ENCODE measurements around the gene PHAX.
A peak's percentile ranks its signal among the peaks of the same experiment; 100 is the strongest.
"Not testable (repeated sequence)": the region's sequence is repeated elsewhere in the genome, so short reads cannot be mapped to it uniquely, and the experiment has no call there.

The PHAX gene

DNA sequence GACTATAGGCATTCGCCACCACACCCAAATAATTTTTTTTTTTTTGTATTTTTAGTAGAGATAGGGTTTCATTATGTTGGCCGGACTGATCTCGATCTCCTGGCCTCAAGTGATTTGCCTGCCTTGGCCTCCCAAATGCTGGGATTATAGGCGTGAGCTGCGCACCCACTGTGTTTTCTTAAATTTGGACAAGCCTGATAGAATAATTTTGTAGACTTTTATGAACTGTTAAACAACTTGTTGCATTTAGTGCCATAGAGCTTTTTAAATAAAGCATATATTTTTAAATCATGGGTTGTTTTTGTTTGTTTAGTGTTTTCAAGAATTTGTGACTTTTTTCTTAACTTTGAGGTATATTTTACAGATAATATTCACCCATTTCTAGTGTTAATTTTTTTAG, 4.8 kb downstream of the PHAX start:
- no peak for DNase-seq

DNA sequence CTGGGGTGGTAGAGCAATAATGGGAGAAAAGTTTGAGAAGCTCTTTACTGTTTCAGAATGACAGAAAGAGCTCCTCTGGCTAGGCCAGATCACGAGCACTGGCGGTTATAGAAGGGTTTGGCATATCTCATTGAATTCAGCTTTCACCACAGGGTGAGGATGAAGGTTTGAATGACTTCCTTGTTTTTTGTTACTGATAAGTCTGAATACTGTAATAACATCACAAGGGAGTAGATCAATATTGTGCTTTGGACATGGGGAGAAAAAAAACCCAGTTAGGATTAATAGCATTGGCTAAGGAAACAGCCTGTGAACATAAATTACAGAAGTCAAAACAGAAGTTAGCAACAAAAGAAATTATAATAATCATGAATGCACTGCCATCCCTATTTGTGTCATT, 9.4 kb downstream of the PHAX start:
- no peak for DNase-seq

DNA sequence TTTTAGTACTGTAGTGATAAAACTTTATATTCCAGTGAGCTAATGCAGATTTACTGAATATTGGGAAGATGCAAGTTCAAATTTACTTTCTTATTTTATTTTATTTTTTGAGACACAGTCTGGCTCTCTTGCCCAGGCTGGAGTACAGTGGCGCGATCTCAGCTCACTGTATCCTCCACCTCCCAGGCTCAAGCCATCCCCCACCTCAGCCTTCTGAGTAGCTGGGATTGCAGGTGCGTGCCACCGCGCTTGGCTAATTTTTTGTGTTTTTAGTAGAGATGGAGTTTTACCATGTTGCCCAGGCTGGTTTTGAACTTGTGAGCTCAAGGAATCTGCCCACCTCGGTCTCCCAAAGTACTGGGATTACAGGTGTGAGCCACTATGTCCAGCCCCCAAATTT, 9.9 kb downstream of the PHAX start:
- DNase-seq: no peak

DNA sequence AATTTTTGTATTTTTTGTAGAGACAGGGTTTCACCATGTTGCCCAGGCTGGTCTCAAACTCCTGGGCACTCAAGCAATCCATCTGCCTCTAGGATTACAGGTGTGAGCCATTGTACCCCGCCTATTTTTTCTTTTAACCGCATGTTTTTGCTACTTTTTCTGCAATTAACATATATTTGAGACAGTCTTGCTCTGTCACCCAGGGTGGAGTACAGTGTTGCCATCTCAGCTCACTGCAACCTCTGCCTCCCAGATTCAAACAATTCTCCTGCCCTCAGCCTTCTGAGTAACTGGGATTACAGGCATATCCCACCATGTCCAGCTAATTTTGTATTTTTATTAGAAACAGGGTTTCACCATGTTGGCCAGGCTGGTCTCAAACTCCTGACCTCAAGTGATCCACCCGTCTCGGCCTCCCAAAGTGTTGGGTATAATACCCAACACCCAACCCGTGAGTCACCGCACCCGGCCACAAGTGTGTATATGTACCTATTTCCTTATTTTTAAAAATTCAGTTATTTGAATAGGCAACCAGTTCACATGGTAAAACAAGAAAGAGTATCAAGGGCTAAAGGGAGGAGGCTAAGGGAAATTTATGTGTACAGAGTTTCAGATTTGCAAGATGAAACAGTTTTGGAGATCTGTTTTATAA, 13.3 kb downstream of the PHAX start:
- DNase-seq: no peak

DNA sequence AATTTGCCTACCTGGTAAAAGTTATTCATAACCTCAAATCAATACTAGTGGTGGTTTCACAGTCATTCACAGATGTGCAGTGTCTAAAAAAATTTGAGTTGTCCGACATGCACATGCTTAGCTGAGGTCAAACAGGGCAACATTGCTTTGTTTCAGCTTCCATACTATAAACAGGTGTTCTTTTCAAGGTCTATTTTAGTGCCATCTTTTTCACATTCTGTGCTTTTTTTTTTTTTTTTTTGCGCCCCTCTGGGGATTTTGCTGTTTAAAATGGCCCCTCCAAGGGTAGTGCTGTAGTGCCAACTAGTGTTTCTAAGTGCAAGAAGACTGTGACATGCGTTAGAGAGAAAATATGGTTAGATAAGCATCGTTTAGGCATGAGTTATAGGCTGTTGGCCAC, 14.5 kb downstream of the PHAX start:
- no peak for DNase-seq

DNA sequence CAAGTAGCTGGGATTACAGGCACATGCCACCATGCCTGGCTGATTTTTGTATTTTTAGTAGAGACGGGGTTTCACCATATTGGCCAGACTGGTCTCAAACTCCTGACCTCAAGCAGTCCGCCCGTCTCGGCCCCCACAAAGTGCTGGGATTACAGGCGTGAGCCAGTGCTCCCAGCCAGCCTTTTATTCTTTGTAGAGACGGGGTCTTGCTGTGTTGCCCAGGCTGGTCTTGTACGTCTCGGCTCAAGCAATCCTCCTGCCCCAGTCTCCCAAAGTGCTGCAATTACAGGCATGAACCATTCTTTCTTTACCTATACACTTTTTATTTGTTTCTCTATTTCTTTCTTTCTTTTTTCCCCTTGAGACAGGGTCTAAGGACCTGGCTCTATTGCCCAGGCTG, 16.9 kb downstream of the PHAX start:
- DNase-seq: not testable (repeated sequence)

DNA sequence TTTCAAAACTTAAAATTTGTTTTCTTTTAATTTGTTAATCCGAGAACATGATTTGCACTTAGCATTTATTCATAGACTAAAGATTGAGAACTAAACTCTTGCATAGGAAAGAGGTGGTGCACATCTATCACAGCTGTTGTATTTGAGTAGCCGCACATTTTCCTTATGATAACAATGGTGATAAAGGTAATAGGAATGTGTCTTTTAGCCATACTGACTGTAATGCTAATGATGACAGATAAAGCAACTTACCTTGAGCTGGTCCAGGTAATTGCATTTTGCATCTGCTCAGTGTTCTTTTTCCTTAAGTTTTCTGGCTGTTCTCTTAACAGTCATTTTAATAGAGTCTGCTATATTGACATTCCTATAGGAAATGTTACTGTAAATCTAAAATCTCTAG, 19.0 kb downstream of the PHAX start:
- DNase-seq: no peak

DNA sequence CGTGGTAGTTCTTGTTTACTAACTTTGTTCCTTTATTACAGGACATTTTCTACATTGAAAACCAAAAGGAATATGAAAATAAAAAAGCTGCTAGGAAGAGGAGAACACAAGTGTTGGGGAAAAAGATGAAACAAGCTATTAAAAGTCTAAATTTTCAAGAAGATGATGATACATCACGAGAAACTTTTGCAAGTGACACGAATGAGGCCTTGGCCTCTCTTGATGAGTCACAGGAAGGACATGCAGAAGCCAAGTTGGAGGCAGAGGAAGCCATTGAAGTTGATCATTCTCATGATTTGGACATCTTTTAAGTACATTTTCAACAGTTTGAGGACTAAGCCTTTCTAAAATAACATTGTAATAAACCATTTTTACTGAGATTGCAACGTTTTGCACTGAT, 23.8 kb downstream of the PHAX start:
- DNase-seq: no peak

DNA sequence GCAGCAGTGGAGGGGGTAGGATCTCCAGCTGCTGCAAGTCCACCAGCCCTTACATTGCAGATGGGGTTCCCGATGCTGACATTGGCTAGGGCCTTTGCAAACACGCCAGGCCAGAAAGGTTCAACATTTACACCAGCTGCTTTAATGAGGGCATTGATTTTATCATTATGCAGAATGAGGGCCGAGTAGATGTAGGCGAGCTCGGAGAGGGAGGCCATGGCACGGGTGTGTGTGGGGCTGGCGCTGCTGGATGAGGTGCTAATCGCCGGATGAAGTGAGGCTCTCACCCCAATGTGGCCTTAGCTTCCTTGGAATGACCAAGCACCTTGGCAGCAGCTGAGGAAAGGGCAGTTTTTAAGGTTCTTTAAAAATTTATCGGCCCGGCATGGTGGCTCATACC, 27.4 kb downstream of the PHAX start:
- no peak for DNase-seq

DNA sequence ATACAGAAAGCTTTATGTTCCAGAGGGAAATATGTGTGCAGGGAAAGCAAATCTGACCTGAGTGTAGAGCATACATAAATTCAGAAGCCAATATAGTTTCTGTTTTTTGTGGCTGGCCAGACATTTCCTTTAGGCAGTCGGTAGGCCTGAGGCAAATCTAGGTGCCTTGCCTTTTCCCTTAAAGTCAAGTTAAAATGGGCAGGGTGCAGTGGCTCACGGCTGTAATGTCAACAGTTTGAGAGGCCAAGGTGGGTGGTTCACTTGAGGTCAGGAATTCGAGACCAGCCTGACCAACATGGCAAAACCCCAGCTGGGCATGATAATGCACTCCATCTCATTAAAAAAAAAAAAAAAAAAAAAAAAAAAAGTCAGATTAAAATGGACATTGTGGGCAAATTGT, 31.2 kb downstream of the PHAX start:
- DNase-seq: no peak

DNA sequence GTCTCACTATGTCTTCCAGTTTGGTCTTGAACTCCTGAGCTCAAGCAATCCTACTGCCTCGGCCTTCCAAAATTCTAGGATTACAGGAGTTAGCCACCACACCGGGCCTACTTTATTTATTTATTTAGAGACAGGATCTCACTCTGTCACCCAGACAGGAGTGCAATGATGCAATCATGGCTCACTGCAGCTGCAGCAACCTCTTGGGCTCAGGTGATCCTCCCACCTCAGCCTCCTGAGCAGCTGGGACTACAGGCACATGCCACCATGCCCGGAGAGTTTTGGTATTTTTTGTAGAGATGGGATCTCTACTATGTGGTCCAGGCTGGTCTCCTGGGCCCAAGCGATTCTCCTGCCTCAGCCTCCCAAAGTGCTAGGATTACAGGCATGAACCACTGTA, 32.8 kb downstream of the PHAX start:
- DNase-seq: no peak

DNA sequence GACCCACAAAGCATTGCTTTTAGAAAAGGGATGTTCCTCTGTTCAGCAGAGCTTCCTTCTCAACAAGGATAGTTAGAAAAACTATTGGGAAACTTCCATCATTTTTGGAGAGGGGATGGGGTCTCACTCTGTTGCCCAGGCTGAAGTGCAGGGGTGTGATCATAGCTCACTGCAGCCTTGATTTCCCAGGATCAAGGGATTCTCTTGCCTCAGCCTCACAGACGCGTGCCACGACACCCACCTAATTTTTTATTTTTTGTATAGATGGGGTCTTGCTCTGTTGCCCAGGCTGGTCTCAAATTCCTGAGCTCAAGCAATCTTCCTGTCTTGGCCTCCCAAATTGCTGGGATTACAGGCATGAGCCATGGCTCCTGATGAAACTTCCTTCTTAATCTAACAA, 34.8 kb downstream of the PHAX start:
- no peak for DNase-seq

DNA sequence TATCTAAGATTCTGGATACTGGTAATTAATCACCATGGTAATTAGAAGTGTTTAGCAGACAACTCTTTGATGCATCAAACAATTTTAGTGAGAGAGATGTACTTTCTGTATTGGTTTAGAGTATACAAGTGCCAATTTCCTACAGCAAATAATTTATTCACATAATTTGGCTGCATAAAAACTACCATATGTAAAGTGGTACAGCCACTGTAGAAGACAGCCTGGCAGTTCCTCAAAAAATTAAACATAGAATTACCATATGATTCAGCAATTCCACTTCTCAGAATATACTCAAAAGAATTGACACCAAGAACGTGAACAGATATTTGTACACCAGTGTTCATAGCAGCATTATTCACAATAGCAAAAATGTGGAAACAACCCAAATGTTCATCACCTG, 36.2 kb downstream of the PHAX start:
- DNase-seq: no peak

DNA sequence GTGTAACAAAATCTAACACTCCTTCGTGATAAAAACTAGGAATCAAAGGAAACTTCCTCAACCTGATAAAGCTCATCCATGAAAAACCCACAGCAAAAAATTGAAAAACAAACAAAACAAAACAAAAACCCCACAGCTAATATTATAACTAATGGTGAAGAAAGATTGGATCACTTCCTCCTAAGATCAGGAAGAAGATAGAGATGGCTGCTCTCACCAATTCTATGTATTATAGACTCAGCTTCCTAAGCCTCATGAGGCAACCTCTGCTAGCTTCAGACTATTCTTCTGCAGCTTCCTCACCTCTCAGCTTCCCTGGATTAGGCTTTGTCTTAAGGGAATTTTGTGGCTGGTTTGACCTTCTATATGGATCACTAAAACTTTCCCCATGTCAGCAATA, 40.1 kb downstream of the PHAX start:
- DNase-seq: no peak

DNA sequence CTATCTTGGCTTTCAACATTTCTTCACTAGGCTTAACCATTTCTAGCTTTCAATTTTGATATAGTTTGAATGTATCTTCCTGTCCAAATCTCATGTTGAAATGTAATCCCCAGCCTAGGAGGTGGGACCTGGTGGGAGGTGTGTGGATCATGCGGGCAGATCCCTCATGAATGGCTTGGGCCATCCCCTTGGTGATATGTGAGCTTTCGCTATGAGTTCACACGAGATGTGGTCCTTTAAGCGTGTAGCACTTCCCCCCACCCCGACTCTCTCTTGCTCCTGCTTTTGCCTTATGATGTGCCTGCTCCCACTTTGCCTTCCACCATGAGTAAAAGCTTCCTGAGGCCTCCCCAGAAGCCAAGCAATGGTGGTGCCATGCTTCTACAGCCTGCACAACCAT, 40.6 kb downstream of the PHAX start:
- no peak for DNase-seq

DNA sequence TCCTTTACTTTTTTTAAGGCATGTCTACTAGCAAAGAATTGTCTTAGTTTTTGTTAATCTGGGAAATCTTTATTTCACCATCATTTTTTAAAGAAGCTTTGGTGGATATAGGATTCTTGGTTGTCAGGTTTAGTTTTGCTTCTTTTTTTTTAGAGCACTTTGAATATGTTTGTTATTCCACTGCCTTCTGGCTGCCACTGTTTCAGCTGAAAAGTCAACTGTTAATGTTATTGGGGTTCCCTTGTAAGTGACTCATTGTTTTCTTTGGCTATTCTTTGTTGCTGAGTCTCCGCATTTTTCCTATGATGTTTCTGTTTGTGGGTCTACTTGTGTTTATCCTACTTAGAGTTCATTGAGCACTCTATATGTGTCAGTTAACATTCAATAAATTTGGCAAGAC, 44.4 kb downstream of the PHAX start:
- DNase-seq: no peak

DNA sequence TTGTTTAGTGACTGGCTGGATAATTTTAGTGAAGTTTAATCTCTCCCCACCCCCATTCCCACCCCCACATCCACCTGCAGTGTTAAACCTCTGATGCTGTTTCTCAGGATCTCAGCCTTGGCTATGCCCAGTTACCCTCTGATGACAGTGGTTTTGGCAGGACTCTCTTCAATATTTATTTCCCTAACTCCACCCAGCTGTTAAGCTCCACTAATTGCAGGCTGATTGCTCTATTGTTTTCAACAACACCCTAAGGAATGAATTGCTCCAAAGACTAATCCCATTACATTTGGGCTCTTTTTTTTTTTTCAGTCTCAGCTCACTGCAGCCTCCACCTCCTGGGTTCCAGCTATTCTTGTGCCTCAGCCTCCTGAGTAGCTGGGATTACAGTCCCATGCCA, 46.3 kb downstream of the PHAX start:
- no peak for DNase-seq

DNA sequence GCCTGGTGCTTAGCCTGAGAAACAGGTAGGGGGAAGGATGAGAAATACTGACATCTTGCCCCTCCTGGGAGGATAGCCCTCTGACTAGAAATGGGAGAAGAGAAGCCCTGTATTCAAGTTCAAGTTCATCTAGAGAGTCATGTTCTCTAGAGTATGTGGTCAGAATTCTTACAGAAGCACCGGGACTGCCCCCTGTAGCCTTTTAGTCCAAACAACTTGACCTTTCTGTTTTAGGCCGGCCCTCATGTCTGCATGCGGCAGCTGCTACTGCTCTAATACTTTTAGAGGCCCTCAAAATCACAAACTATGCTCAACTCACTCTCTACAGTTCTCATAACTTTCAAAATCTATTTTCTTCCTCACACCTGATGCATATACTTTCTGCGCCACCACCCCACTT, 47.7 kb downstream of the PHAX start:
- no peak for DNase-seq

DNA sequence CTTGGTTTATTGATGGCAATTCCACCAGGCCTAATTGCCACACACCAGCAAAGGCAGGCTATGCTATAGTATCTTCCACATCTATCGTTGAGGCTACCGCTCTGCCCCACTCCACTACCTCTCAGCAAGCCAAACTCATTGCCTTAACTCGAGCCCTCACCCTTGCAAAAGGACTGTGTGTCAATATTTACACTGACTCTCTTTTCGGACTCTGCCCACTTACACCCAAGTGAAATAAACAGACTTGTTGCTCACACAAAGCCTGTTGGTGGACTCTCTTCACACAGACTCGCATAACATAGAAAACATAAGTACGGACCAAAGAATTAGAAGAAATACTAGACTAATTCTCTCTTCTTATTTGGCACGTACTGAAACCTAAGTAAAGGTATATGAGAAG, 48.3 kb downstream of the PHAX start:
- DNase-seq: peak; percentile 7

DNA sequence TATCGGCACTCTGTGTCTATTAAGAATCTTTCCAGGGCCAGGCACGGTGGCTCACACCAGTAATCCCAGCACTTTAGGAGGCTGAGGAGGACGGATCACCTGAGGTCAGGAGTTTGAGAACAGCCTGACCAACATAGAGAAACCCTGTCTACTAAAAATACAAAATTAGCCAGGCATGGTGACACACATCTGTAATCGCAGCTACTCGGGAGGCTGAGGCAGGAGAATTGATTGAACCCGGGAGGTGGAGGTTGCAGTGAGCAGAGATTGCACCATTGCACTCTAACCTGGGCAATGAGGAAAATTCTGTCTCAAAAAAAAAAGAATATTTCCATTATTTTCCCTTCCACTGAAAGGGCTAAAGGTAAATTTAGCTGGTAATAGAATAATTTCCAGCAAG, 49.0 kb downstream of the PHAX start:
- DNase-seq: not testable (repeated sequence)

DNA sequence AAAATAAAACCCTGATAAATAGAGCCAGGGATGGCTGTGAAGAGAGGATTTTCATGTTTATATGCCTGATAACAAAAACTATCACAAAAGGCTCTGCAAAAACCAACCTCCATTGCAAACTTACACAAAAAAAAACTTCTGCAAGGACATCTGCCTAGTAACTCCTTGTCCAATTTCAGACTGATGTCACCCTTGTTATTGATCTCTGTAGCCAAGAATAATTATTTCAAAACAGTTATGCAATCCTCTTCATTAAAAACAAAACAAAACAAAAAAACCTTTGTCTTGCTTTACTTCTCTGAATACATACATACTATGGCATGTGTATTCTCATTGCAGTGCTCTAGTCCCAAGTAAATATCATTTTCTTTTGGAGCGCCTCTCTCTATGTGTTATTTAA, 49.7 kb downstream of the PHAX start:
- DNase-seq: no peak

DNA sequence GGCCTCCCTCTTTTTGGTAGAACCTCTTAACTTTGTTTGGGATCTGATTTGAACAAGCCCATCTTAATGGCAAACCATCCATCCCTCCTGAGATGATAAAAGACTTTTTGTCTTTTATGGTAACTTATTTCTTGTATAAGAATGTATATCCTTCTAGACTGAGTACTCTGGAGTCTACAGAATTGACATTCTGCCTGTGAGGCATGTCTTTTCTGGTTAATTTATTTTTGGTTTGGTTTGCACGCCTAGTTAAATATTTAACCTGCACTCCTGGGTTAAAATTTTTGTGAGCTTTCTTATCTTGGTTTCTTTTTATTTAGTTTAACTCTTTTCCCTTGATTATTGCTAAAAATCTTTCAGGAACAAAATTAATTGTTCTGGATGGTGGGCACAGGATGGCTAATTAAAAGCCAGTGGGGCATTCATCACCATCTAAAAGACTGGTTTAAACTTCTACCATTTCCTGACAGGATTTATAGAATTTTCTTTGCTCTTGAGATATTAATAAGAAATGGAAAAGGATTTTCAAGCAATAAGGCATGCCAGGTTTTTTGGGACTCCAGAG, 50.3 kb downstream of the PHAX start:
- no peak for DNase-seq

DNA sequence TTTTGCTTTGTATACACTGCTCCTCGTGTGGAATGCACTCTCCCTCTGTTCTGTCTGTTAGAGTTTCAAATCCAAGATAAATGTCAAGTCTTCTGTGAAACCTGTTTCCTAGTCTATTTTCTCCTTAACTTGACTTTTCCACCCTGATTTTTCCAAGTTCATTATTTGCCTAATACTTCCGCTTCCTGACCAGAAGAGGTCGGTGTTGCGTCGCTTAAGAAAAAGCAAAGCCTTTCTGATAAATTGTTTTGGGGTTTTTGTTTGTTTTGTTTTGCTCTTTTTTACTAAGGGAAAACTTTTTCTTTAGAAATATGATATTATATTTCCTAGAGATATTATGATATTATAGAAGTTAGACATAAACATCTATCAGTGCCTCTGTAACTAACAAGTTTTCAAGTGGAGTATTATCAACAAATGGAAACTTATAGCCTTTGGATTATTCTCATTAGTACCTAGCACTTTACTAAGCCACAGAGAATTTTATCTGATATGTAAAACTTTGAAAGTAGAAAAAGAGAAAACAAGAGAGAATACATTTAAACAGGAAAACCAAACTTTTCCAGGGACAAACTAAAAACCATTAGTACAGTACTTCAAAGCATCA, 55.8 kb downstream of the PHAX start:
- DNase-seq: peak; percentile 16

DNA sequence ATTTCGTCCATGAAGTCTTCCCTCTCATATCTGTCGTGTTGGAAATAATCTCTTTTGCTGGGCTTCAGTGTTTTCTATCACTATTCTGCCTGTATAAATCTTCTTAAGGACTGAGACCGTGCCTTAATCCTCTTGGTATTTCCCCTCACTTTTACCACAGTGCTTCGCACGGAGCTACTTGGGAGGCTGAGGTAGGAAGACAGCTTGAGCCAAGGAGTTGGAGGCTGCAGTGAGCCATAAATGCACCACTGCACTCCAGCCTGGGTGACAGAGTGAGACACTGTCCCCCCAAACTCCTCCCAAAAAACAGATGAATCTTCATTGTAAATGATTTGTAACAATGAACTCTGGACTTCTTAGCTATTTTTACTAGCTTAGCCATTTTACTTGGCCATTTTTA, 57.8 kb downstream of the PHAX start:
- no peak for DNase-seq

Data from NCI-H748 treated with DMSO at 0.1 percent for 48 hours (cell line).